H9 (cell line): ENCODE measurements around the gene MYO7A. TPM values are rescaled to one million over a fixed set of nuclear protein-coding genes. Genes with fewer than 3 reads are reported as not detected.
A peak's percentile ranks its signal among the peaks of the same experiment; 100 is the strongest.

Source experiments
- DNase-seq: peaks from one replicate; pipeline ENCODE4 v3.0.0-alpha.2; 2017
- H2AFZ ChIP-seq: one replicate; pipeline ENCODE4 v1.6.1; 2013; ENCODE audit warnings: mild to moderate bottlenecking, low read length, control low read depth, moderate library complexity
- H2AK5ac ChIP-seq: 2 replicates; pipeline ENCODE4 v1.6.1; 2013; ENCODE audit warnings: low read length, control low read depth, mixed read lengths; ENCODE audit not compliant: insufficient read length
- H2BK120ac ChIP-seq: one replicate; pipeline ENCODE4 v1.6.1; 2013; ENCODE audit warnings: low read depth, mild to moderate bottlenecking, low read length, control low read depth, inconsistent platforms; ENCODE audit not compliant: poor library complexity, severe bottlenecking
- H2BK12ac ChIP-seq: 2 replicates; pipeline ENCODE4 v1.6.1; 2013; ENCODE audit warnings: low read length, control low read depth, mixed read lengths, low read depth; ENCODE audit not compliant: insufficient read length
- H2BK15ac ChIP-seq: 2 replicates; pipeline ENCODE4 v1.6.1; 2013; ENCODE audit warnings: low read depth, low read length, control low read depth
- H2BK20ac ChIP-seq: one replicate; pipeline ENCODE4 v1.6.1; 2013; ENCODE audit warnings: low read depth, mild to moderate bottlenecking, low read length, control low read depth, inconsistent platforms; ENCODE audit not compliant: poor library complexity, severe bottlenecking
- H2BK5ac ChIP-seq: 2 replicates; pipeline ENCODE4 v1.6.1; 2013; ENCODE audit warnings: low read length, control low read depth, mixed read lengths; ENCODE audit not compliant: insufficient read length
- H3K14ac ChIP-seq: 2 replicates; pipeline ENCODE4 v1.6.1; 2013; ENCODE audit warnings: low read length, control low read depth; ENCODE audit not compliant: insufficient read depth
- H3K18ac ChIP-seq: 2 replicates; pipeline ENCODE4 v1.6.1; 2013; ENCODE audit warnings: low read depth, mild to moderate bottlenecking, mixed read lengths, low read length, control low read depth; ENCODE audit not compliant: insufficient read length
- H3K23ac ChIP-seq: 2 replicates; pipeline ENCODE4 v1.6.1; 2013; ENCODE audit warnings: low read length, control low read depth, mixed read lengths, low read depth; ENCODE audit not compliant: insufficient read length
- H3K23me2 ChIP-seq: 2 replicates; pipeline ENCODE4 v1.6.1; 2013; ENCODE audit warnings: low read depth, mild to moderate bottlenecking, mixed read lengths, low read length, control low read depth; ENCODE audit not compliant: insufficient read length, poor library complexity, severe bottlenecking
- H3K27ac ChIP-seq: 2 replicates; pipeline ENCODE4 v1.5.1; 2013; ENCODE audit warnings: low read length, control low read depth, mixed read lengths, low read depth; ENCODE audit not compliant: insufficient read length
- H3K27me3 ChIP-seq: 2 replicates; pipeline ENCODE4 v1.6.1; 2013; ENCODE audit warnings: low read length, control low read depth, inconsistent platforms; ENCODE audit not compliant: insufficient read depth
- H3K4ac ChIP-seq: 2 replicates; pipeline ENCODE4 v1.6.1; 2013; ENCODE audit warnings: low read depth, mild to moderate bottlenecking, control low read depth, inconsistent platforms, low read length, moderate library complexity
- H3K4me1 ChIP-seq: 2 replicates; pipeline ENCODE4 v1.6.1; 2013; ENCODE audit warnings: low read length, control low read depth, inconsistent platforms; ENCODE audit not compliant: insufficient read depth
- H3K4me2 ChIP-seq: 2 replicates; pipeline ENCODE4 v1.6.1; 2013; ENCODE audit warnings: low read length, control low read depth, mixed read lengths; ENCODE audit not compliant: insufficient read length, insufficient read depth
- H3K56ac ChIP-seq: 2 replicates; pipeline ENCODE4 v1.6.1; 2013; ENCODE audit warnings: low read depth, mild to moderate bottlenecking, mixed read lengths, low read length, control low read depth; ENCODE audit not compliant: insufficient read length
- H3K79me1 ChIP-seq: 2 replicates; pipeline ENCODE4 v1.6.1; 2013; ENCODE audit warnings: low read depth, mild to moderate bottlenecking, moderate library complexity, low read length, control low read depth, inconsistent platforms; ENCODE audit not compliant: insufficient read depth, poor library complexity, severe bottlenecking
- H3K79me2 ChIP-seq: 2 replicates; pipeline ENCODE4 v1.6.1; 2013; ENCODE audit warnings: low read length, control low read depth, inconsistent platforms; ENCODE audit not compliant: insufficient read depth
- H3K9ac ChIP-seq: 2 replicates; pipeline ENCODE4 v1.6.1; 2013; ENCODE audit warnings: low read length, control low read depth, mixed read lengths; ENCODE audit not compliant: insufficient read length; ENCODE audit errors: extremely low read depth
- H3K9me3 ChIP-seq: one replicate; pipeline ENCODE4 v1.6.1; 2013; ENCODE audit warnings: low read depth, low read length, inconsistent platforms; ENCODE audit not compliant: control insufficient read depth
- H3T11ph ChIP-seq: one replicate; pipeline ENCODE4 v1.6.1; 2013; ENCODE audit warnings: mild to moderate bottlenecking, low read length, control low read depth, inconsistent platforms
- H4K20me1 ChIP-seq: one replicate; pipeline ENCODE4 v1.6.1; 2013; ENCODE audit not compliant: control insufficient read depth, insufficient read length, insufficient read depth
- H4K5ac ChIP-seq: 2 replicates; pipeline ENCODE4 v1.6.1; 2013; ENCODE audit warnings: low read depth, mild to moderate bottlenecking, mixed read lengths, low read length, control low read depth; ENCODE audit not compliant: insufficient read length
- H4K8ac ChIP-seq: replicated peaks from 2 replicates; pipeline ENCODE4 v1.6.1; 2013; ENCODE audit warnings: low read length, control low read depth, mixed read lengths, low read depth; ENCODE audit not compliant: insufficient read length
- H4K91ac ChIP-seq: 2 replicates; pipeline ENCODE4 v1.6.1; 2013; ENCODE audit warnings: low read depth, mild to moderate bottlenecking, moderate library complexity, mixed read lengths, low read length, control low read depth; ENCODE audit not compliant: insufficient read length
- H3K27ac Mint-ChIP-seq, 3 experiments: 2 replicates in 2 of 3; 3 replicates in 1 of 3; pipeline ENCODE4 v1.8.0; 2020 to 2021; ENCODE audit warnings: mixed read lengths in 3 of 3, mild to moderate bottlenecking in 1 of 3, moderate library complexity in 1 of 3
- H3K27me3 Mint-ChIP-seq: 2 replicates; pipeline ENCODE4 v1.8.0; 2021; ENCODE audit warnings: low read depth, mild to moderate bottlenecking, moderate library complexity, mixed read lengths
- H3K36me3 Mint-ChIP-seq, 3 experiments: 2 replicates in 2 of 3; 3 replicates in 1 of 3; pipeline ENCODE4 v1.8.0; 2020 to 2021; ENCODE audit warnings: low read depth in 3 of 3, mixed read lengths in 3 of 3; ENCODE audit not compliant: insufficient read depth in 1 of 3
- H3K4me1 Mint-ChIP-seq, 2 experiments: 2 replicates each; pipeline ENCODE4 v1.8.0; 2020; ENCODE audit warnings: mixed read lengths in 2 of 2
- H3K4me3 Mint-ChIP-seq, 2 experiments: 2 replicates in 1 of 2; 3 replicates in 1 of 2; pipeline ENCODE4 v1.8.0; 2020 to 2021; ENCODE audit warnings: mild to moderate bottlenecking in 2 of 2, mixed read lengths in 2 of 2, moderate library complexity in 1 of 2
- H3K9me3 Mint-ChIP-seq, 2 experiments: 2 replicates in 1 of 2; 3 replicates in 1 of 2; pipeline ENCODE4 v1.8.0; 2020; ENCODE audit warnings: mild to moderate bottlenecking in 2 of 2, mixed read lengths in 2 of 2, moderate library complexity in 1 of 2
- WGBS: extraction: QIAGEN DNeasy Blood & Tissue Kit; methylation state at CpG from one replicate; pipeline ENCODE4 v1.1.7; 2013; ENCODE audit warnings: missing lambda C conversion rate, low lambda C conversion rate, mixed read lengths; ENCODE audit not compliant: insufficient read length; ENCODE audit errors: extremely low coverage; 5-methylcytosine and 5-hydroxymethylcytosine counted together
- total RNA-seq: library from RNA; stranded (reverse); gene quantifications from 2 replicates; pipeline ENCODE4 v1.2.1, GENCODE V29; 2021
- TF ChIP-seq, protein P1 (sequence below): fragments of 200-600 bp; sonication (generic); conservative IDR thresholded peaks from 3 replicates; pipeline ENCODE4 v1.8.0; 2021; ENCODE audit warnings: antibody characterized with exemption, mild to moderate bottlenecking

The MYO7A gene
- total RNA-seq, 1 experiment from 2014 or later, result 1.6 TPM

DNA sequence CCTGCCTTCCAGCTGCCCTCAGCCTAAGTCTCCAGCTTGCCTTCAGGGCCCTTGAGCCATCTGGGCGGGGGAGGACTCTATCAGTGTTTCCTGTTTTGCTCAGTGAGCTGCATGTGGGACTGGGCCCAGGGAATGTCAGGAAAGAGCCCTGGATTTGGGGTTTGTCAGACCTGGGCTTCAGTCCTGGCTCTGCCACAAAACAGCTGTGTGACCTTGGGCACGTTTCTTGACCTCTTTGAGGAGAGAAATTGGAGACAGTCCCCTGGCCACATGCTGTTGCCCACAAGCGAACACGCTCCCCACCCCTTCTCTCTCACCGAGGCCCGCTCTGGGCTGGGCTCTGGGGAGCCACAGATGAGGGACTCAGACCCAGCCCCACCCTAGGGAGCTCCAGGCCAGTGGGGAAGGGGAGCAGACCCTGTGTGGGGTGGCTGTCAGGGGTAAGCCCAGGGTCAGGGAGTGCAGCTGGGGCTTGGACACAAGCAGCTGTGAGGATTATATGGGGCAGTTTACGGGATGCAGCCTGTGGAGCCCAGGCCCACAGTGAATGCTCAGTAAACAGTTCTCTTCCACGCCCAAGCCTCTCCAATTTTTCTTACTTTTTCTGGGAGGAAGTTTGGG lies 12.3 kb downstream of the MYO7A start:
- Histone ChIP-seq H3K27ac (no peak overlapping the region), H4K91ac (no peak overlapping the region), H4K8ac (no peak overlapping the region), H3K56ac (no peak overlapping the region), H4K20me1 (peaks cover 2% of the 10 kb centered on the region), H2BK12ac (no peak overlapping the region), H3K27me3 (no peaks in the 10 kb centered on the region), H2BK5ac (no peak overlapping the region), H3K9me3 (no peaks in the 10 kb centered on the region), H3K18ac (no peak overlapping the region), H3K23ac (no peak overlapping the region), H2BK20ac (no peak overlapping the region), H2BK15ac (no peak overlapping the region), H3K9ac (no peak overlapping the region), H3T11ph (no peak overlapping the region), H4K5ac (no peak overlapping the region), H3K4me1 (no peaks in the 10 kb centered on the region; the same call in 1 of the 2 replicates), H3K4ac (no peak overlapping the region), H3K79me1 (no peaks in the 10 kb centered on the region), H2AFZ (no peak overlapping the region), H3K4me2 (no peak overlapping the region), H2AK5ac (no peak overlapping the region), H3K79me2 (no peaks in the 10 kb centered on the region), H3K23me2 (no peaks in the 10 kb centered on the region), H2BK120ac (no peak overlapping the region), H3K14ac (no peak overlapping the region)
- H3K27me3 Mint-ChIP-seq, result no peaks in the 10 kb centered on the region
- TF ChIP-seq, protein P1, sequence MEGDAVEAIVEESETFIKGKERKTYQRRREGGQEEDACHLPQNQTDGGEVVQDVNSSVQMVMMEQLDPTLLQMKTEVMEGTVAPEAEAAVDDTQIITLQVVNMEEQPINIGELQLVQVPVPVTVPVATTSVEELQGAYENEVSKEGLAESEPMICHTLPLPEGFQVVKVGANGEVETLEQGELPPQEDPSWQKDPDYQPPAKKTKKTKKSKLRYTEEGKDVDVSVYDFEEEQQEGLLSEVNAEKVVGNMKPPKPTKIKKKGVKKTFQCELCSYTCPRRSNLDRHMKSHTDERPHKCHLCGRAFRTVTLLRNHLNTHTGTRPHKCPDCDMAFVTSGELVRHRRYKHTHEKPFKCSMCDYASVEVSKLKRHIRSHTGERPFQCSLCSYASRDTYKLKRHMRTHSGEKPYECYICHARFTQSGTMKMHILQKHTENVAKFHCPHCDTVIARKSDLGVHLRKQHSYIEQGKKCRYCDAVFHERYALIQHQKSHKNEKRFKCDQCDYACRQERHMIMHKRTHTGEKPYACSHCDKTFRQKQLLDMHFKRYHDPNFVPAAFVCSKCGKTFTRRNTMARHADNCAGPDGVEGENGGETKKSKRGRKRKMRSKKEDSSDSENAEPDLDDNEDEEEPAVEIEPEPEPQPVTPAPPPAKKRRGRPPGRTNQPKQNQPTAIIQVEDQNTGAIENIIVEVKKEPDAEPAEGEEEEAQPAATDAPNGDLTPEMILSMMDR, result no peak
- H3K4me1 Mint-ChIP-seq, result peaks cover 12 to 17% of the 10 kb centered on the region in 2 experiments
- no peak overlapping the region for H3K4me3 Mint-ChIP-seq
- H3K9me3 Mint-ChIP-seq, result no peaks in the 10 kb centered on the region
- peak overlapping the region in 2 of 3 experiments; percentile 65 to 83; a peak in 3 of 7 replicates for H3K27ac Mint-ChIP-seq
- WGBS, result no CpG with 5 or more reads among the region's 8 CpGs
- peak; percentile 74 for DNase-seq
- H3K36me3 Mint-ChIP-seq, result no peaks in the 10 kb centered on the region
